D721Med (cell line): ENCODE measurements around the gene NDUFC2.
"Not testable (repeated sequence)": the region's sequence is repeated elsewhere in the genome, so short reads cannot be mapped to it uniquely, and the experiment has no call there.

Experiments
- DNase-seq: peaks from one replicate; pipeline ENCODE4 v3.0.0; 2011; ENCODE audit warnings: low spot score; ENCODE audit not compliant: insufficient read length
- FAIRE-seq: peaks from 2 replicates; lab custom pipeline; 2011; peaks lifted over from hg19 to GRCh38; lab: Jason Lieb, UNC
- CTCF ChIP-seq: IDR thresholded peaks from 2 replicates; pipeline ENCODE4 v1.5.1; 2012; ENCODE audit warnings: mild to moderate bottlenecking, control low read depth; ENCODE audit not compliant: insufficient read depth; ENCODE audit errors: missing control alignments

Gene NDUFC2

GRCh38 chr11:78041843-78042440, 37.7 kb downstream of the NDUFC2 start:
- no peak for TF ChIP-seq CTCF
- DNase-seq: no peak
- FAIRE-seq: no peak

GRCh38 chr11:78041380-78041719, 38.3 kb downstream of the NDUFC2 start:
- DNase-seq, FAIRE-seq: not testable (repeated sequence)

GRCh38 chr11:78040691-78041379, 38.8 kb downstream of the NDUFC2 start:
- no peak for FAIRE-seq
- TF ChIP-seq CTCF: no peak
- no peak for DNase-seq

- no peak for TF ChIP-seq CTCF
- no peak for FAIRE-seq
- no peak for DNase-seq
Observed at GRCh38 chr11:78039919-78040671, 39.6 kb downstream of the NDUFC2 start.

- DNase-seq (no peak), FAIRE-seq (no peak)
- no peak for TF ChIP-seq CTCF
Observed at GRCh38 chr11:78039391-78039918, 40.2 kb downstream of the NDUFC2 start.

- no peak for TF ChIP-seq CTCF
- FAIRE-seq (no peak), DNase-seq (no peak)
Observed at GRCh38 chr11:78038697-78039313, 40.9 kb downstream of the NDUFC2 start.
